RWPE1 (cell line): ENCODE results near the gene HYLS1.

Experiments
- CTCF ChIA-PET: fragments of 350-600 bp; sonication (Branson Sonifier 250); formaldehyde crosslinking; extraction: SDS; loops from one replicate; lab custom pipeline; 2021; lab: Yijun Ruan, JAX
- POLR2A ChIA-PET: fragments of 400-600 bp; formaldehyde crosslinking; extraction: SDS; loops from one replicate; lab custom pipeline; 2020; ENCODE audit warnings: antibody characterized with exemption; ENCODE audit not compliant: low non-redundant PET; lab: Yijun Ruan, JAX
- DNase-seq: peaks from one replicate; pipeline ENCODE4 v3.0.0; 2012; ENCODE audit warnings: low spot score
- H3K27ac ChIP-seq: fragments of 450-650 bp; 2 replicates; pipeline ENCODE4 v1.5.1; 2017
- CTCF ChIP-seq: fragments of 450-650 bp; conservative IDR thresholded peaks from 2 replicates; pipeline ENCODE4 v1.5.1; 2017; ENCODE audit warnings: low read depth, mild to moderate bottlenecking

HYLS1 gene

GRCh38 chr11:125943661-125944349, 56.3 kb downstream of the HYLS1 start:
- no peak overlapping the region for H3K27ac ChIP-seq
- TF ChIP-seq CTCF = no peak
- ChIA-PET CTCF (interaction anchor here (0.5 to 3.3 kb wide), 4 partner anchors 21 to 246 kb away, joined by 3 to 10 read pairs (median 6); no protein-coding TSS in a partner anchor), POLR2A (no interaction called here)
- DNase-seq = no peak

- CTCF ChIA-PET = interaction anchor here (0.6 kb wide), 1 partner anchor 135 kb away, joined by 4 read pairs; no protein-coding TSS in a partner anchor
- no peak for DNase-seq
- H3K27ac ChIP-seq = no peak overlapping the region
- POLR2A ChIA-PET = no interaction called here
- TF ChIP-seq CTCF = no peak
Observed at GRCh38 chr11:125944350-125945010, 57.0 kb downstream of the HYLS1 start.

- ChIA-PET CTCF (no interaction called here), POLR2A (no interaction called here)
- no peak overlapping the region for H3K27ac ChIP-seq
- TF ChIP-seq CTCF = no peak
- no peak for DNase-seq
Observed at GRCh38 chr11:125945011-125945796, 57.7 kb downstream of the HYLS1 start.

GRCh38 chr11:125945797-125946520, 58.5 kb downstream of the HYLS1 start, which contains the start of gene VSIG10L2:
Gene VSIG10L2, plus strand, starts transcription at chr11:125946044. Its CDS starts 12 bp downstream, at chr11:125946056.
- DNase-seq = no peak
- no peak for TF ChIP-seq CTCF
- ChIA-PET CTCF (no interaction called here), POLR2A (no interaction called here)
- H3K27ac ChIP-seq = no peak within 1 kb of the TSS

GRCh38 chr11:125946712-125947418, 59.4 kb downstream of the HYLS1 start:
- H3K27ac ChIP-seq = no peak overlapping the region
- TF ChIP-seq CTCF = no peak
- POLR2A ChIA-PET = no interaction called here
- DNase-seq = no peak
- CTCF ChIA-PET = no interaction called here
